K562 (cell line): Measurements from ENCODE around the gene RACGAP1. TPM values are rescaled to one million over a fixed set of nuclear protein-coding genes. Genes with fewer than 3 reads are reported as not detected.

Source experiments
- ATAC-seq: fragments of 200-7000 bp; cut with Tn5 transposase; 3 replicates; pipeline ENCODE4 v1.9.1; 2020; ENCODE audit warnings: moderate library complexity
- BruUV-seq: library from RNA; stranded (reverse); fragments of 400-500 nt; replicated peaks from 2 replicates; lab custom pipeline; 2021; lab: Mats Ljungman, UMichigan
- CTCF ChIA-PET: fragments of 300-600 bp; formaldehyde crosslinking; extraction: SDS; loops from one replicate; lab custom pipeline; 2021; ENCODE audit warnings: low intra/inter-chr PET ratio; lab: Yijun Ruan, JAX
- POLR2A ChIA-PET: fragments of 300-600, 350-650 bp; sonication (Branson Sonifier 250); formaldehyde crosslinking; extraction: SDS; loops from one replicate; lab custom pipeline; 2021; ENCODE audit warnings: antibody characterized with exemption, inconsistent platforms; lab: Yijun Ruan, JAX
- DNase-seq, 4 experiments: peaks; one replicate each; pipeline versions ENCODE4 v3.0.0 to v3.0.0-alpha.2; 2011 to 2018; ENCODE audit warnings: low spot score in 3 of 4, mixed read lengths in 3 of 4; ENCODE audit errors: extremely low read depth in 1 of 4
- FAIRE-seq: peaks from 2 replicates; lab custom pipeline; 2011; peaks lifted over from hg19 to GRCh38; lab: Jason Lieb, UNC
- H2AFZ ChIP-seq: 2 replicates; pipeline ENCODE4 v1.6.0; 2011; ENCODE audit warnings: low read depth, low read length, control low read depth, inconsistent platforms
- H3K27ac ChIP-seq: fragments of 200-600 bp; 3 replicates; pipeline ENCODE4 v1.8.0; 2011; ENCODE audit warnings: low read depth, mild to moderate bottlenecking, control low read depth, inconsistent platforms, low read length, moderate library complexity, mixed read lengths; ENCODE audit errors: extremely low read depth
- H3K27me3 ChIP-seq, 2 experiments: fragments of 300-600 bp in 1 of 2; 2 replicates in 1 of 2; 3 replicates in 1 of 2; pipeline versions ENCODE4 v1.6.0 to v1.8.0; 2011; ENCODE audit warnings: inconsistent platforms in 2 of 2, low read length in 2 of 2, mild to moderate bottlenecking in 1 of 2, mixed read lengths in 1 of 2, moderate library complexity in 1 of 2; ENCODE audit not compliant: control insufficient read depth in 2 of 2, insufficient read depth in 2 of 2
- H3K36me3 ChIP-seq: fragments of 300-600 bp; 3 replicates; pipeline ENCODE4 v1.8.0; 2011; ENCODE audit warnings: mild to moderate bottlenecking, low read length, inconsistent platforms; ENCODE audit not compliant: control insufficient read depth, insufficient read depth
- H3K4me1 ChIP-seq, 2 experiments: fragments of 200-600 bp in 1 of 2; replicated peaks in 1 of 2; 2 replicates in 1 of 2; 3 replicates in 1 of 2; pipeline versions ENCODE4 v1.5.1 to v1.8.0; 2011; ENCODE audit warnings: inconsistent platforms in 2 of 2, low read length in 2 of 2, mild to moderate bottlenecking in 1 of 2, mixed read lengths in 1 of 2, moderate library complexity in 1 of 2; ENCODE audit not compliant: control insufficient read depth in 2 of 2, insufficient read depth in 2 of 2
- H3K4me2 ChIP-seq: 2 replicates; pipeline ENCODE4 v1.6.1; 2011; ENCODE audit warnings: low read length, control low read depth, inconsistent platforms, mixed read lengths; ENCODE audit not compliant: insufficient read depth
- H3K4me3 ChIP-seq: fragments of 200-600 bp; sonication (generic), shearing (Covaris generic); 2 replicates; pipeline ENCODE4 v1.5.1; 2016; ENCODE audit warnings: control low read depth, inconsistent platforms
- H3K79me2 ChIP-seq: fragments of 200-600 bp; 3 replicates; pipeline ENCODE4 v1.8.0; 2011; ENCODE audit warnings: low read length, inconsistent platforms; ENCODE audit not compliant: control insufficient read depth, insufficient read depth
- H3K9ac ChIP-seq, 2 experiments: 2 replicates each; pipeline versions ENCODE4 v1.6.0 to v1.6.1; 2011; ENCODE audit warnings: low read depth in 2 of 2, low read length in 2 of 2, control low read depth in 1 of 2, inconsistent platforms in 1 of 2, mild to moderate bottlenecking in 1 of 2, mixed read lengths in 1 of 2; ENCODE audit not compliant: insufficient read depth in 1 of 2
- H3K9me1 ChIP-seq: one replicate; pipeline ENCODE4 v1.6.0; 2011; ENCODE audit warnings: inconsistent platforms, mild to moderate bottlenecking, low read length, moderate library complexity; ENCODE audit not compliant: control insufficient read depth, insufficient read depth
- H3K9me3 ChIP-seq: replicated peaks from 2 replicates; pipeline ENCODE4 v1.5.1; 2011; ENCODE audit warnings: low read depth, low read length, inconsistent platforms; ENCODE audit not compliant: control insufficient read depth, insufficient read depth
- H4K20me1 ChIP-seq: replicated peaks from 2 replicates; pipeline ENCODE4 v1.6.1; 2011; ENCODE audit warnings: low read length, inconsistent platforms, mixed read lengths; ENCODE audit not compliant: control insufficient read depth, insufficient read depth
- CHD4 ChIP-seq: fragments of 200-600 bp; sonication (generic); IDR thresholded peaks from 3 replicates; pipeline ENCODE4 v1.6.1; 2012; ENCODE audit warnings: low read depth, mild to moderate bottlenecking, mixed read lengths, low read length, inconsistent platforms; ENCODE audit not compliant: insufficient read depth, insufficient replicate concordance, poor library complexity, severe bottlenecking
- E2F1 ChIP-seq: sonication (generic); formaldehyde crosslinking; IDR thresholded peaks from 2 replicates; pipeline ENCODE4 v1.8.1; 2023; ENCODE audit warnings: mild to moderate bottlenecking, missing genetic modification reagents, moderate library complexity
- ETV1 ChIP-seq: fragments of 450-650 bp; conservative IDR thresholded peaks from 2 replicates; pipeline ENCODE4 v1.6.1; 2016; ENCODE audit warnings: missing genetic modification characterization, control low read depth, low read depth, missing compliant biosample characterization
- NR2F6 ChIP-seq: fragments of 450-650 bp; formaldehyde crosslinking; IDR thresholded peaks from 2 replicates; pipeline ENCODE4 v1.4.0; 2020; ENCODE audit warnings: mild to moderate bottlenecking
- SPI1 ChIP-seq: IDR thresholded peaks from 2 replicates; pipeline ENCODE4 v1.6.1; 2011; ENCODE audit warnings: low read depth, low read length, control low read depth, borderline replicate concordance
- TEAD1 ChIP-seq, 2 experiments: fragments of 450-650 bp in 1 of 2; sonication (generic) in 1 of 2; formaldehyde crosslinking; IDR thresholded peaks; 2 replicates each; pipeline versions ENCODE4 v1.4.0 to v1.8.0; 2020 to 2022; ENCODE audit warnings: mild to moderate bottlenecking in 2 of 2, missing genetic modification reagents in 1 of 2
- ZNF184 ChIP-seq: sonication (generic); formaldehyde crosslinking; IDR thresholded peaks from 2 replicates; pipeline ENCODE4 v1.5.0; 2020; ENCODE audit warnings: missing genetic modification reagents
- ZNF77 ChIP-seq: fragments of 250-450 bp; sonication (Bioruptor Pico); IDR thresholded peaks from 2 replicates; pipeline ENCODE4 v1.5.0; 2020
- WGBS: fragments of 100-300 bp; shearing (Covaris generic); methylation state at CpG from one replicate; pipeline ENCODE4 v1.1.6; 2016; ENCODE audit warnings: low coverage, mixed read lengths; ENCODE audit not compliant: insufficient coverage; ENCODE audit errors: missing lambda C conversion rate; 5-methylcytosine and 5-hydroxymethylcytosine counted together
- in situ Hi-C: fragments of 300-500 bp; cut with MboI; formaldehyde crosslinking; loops from 4 replicates; pipeline ENCODE4 v1.15.0; 2018; ENCODE audit warnings: inconsistent platforms, mixed read lengths
- intact Hi-C: fragments of 100-400 bp; cut with micrococcal nuclease; formaldehyde crosslinking; loops from 2 replicates; pipeline ENCODE4 v1.14.2; 2022
- polyA plus RNA-seq, 8 experiments: library from polyadenylated mRNA; depleted of rRNA in 4 of 8; stranded (reverse) in 5 of 8; unstranded in 3 of 8; fragments of >200 nt; fragmentation: Nextera tagmentation in 2 of 8; fragmentation: Illumina TruSeq in 1 of 8; extraction: Ambion mirVana in 2 of 8; extraction: Trizol in 1 of 8; gene quantifications; 2 replicates each; pipeline versions ENCODE4 v1.2.1 to v1.2.3, GENCODE V29; 2011 to 2014; ENCODE audit warnings: inconsistent platforms in 1 of 8, missing spikeins in 1 of 8
- total RNA-seq, 7 experiments: library from RNA; depleted of rRNA in 6 of 7; stranded (reverse); fragments of >200 nt in 6 of 7; fragmentation: Illumina TruSeq in 2 of 7; extraction: Trizol in 2 of 7; gene quantifications; 2 replicates each; pipeline versions ENCODE4 v1.2.1 to v1.2.3, GENCODE V29; 2011 to 2021; ENCODE audit warnings: low replicate concordance in 1 of 7
- TF ChIP-seq, protein P1 (sequence below), 2 experiments: fragments of 450-650 bp; IDR thresholded peaks; 2 replicates each; pipeline ENCODE4 v1.6.1; 2016; ENCODE audit warnings: mild to moderate bottlenecking in 2 of 2, borderline replicate concordance in 1 of 2, low read depth in 1 of 2, moderate library complexity in 1 of 2
- TF ChIP-seq, protein P2 (sequence below), 2 experiments: fragments of 250-450 bp in 1 of 2; fragments of 450-650 bp in 1 of 2; sonication (Bioruptor Pico) in 1 of 2; IDR thresholded peaks; 2 replicates each; pipeline versions ENCODE4 v1.6.1 to v1.8.0; 2016 to 2021; ENCODE audit warnings: mild to moderate bottlenecking in 2 of 2, moderate library complexity in 2 of 2, missing compliant biosample characterization in 1 of 2, missing genetic modification characterization in 1 of 2

Gene RACGAP1
- total and polyA plus RNA-seq, 9 of the 15 experiments (the other 6 are each of a cell fraction or from before 2014, with no cell fraction given): 56.4 to 92.9 (median 71.8) TPM

GRCh38 chr12:49961993-49962764 lies 63.1 kb downstream of the RACGAP1 start:
- CTCF ChIA-PET: no interaction called here
- ATAC-seq: no peak
- 63% methylated on average over 35 of the region's 37 CpGs for WGBS
- Histone ChIP-seq H4K20me1 (no peaks in the 10 kb centered on the region), H3K9me1 (no peaks in the 10 kb centered on the region), H3K27ac (no peak overlapping the region), H3K4me2 (no peak overlapping the region), H3K4me3 (no peak overlapping the region), H3K4me1 (peaks cover 10 to 20% of the 10 kb centered on the region in 2 experiments; a peak in 4 of 5 replicates)
- intact Hi-C loops: no loop called here
- in situ Hi-C loops: loop anchor here (5.0 kb wide), 1 partner anchor 95 kb away; no protein-coding TSS in a partner anchor
- no peak for DNase-seq
- FAIRE-seq: no peak
- TF ChIP-seq, protein P1, sequence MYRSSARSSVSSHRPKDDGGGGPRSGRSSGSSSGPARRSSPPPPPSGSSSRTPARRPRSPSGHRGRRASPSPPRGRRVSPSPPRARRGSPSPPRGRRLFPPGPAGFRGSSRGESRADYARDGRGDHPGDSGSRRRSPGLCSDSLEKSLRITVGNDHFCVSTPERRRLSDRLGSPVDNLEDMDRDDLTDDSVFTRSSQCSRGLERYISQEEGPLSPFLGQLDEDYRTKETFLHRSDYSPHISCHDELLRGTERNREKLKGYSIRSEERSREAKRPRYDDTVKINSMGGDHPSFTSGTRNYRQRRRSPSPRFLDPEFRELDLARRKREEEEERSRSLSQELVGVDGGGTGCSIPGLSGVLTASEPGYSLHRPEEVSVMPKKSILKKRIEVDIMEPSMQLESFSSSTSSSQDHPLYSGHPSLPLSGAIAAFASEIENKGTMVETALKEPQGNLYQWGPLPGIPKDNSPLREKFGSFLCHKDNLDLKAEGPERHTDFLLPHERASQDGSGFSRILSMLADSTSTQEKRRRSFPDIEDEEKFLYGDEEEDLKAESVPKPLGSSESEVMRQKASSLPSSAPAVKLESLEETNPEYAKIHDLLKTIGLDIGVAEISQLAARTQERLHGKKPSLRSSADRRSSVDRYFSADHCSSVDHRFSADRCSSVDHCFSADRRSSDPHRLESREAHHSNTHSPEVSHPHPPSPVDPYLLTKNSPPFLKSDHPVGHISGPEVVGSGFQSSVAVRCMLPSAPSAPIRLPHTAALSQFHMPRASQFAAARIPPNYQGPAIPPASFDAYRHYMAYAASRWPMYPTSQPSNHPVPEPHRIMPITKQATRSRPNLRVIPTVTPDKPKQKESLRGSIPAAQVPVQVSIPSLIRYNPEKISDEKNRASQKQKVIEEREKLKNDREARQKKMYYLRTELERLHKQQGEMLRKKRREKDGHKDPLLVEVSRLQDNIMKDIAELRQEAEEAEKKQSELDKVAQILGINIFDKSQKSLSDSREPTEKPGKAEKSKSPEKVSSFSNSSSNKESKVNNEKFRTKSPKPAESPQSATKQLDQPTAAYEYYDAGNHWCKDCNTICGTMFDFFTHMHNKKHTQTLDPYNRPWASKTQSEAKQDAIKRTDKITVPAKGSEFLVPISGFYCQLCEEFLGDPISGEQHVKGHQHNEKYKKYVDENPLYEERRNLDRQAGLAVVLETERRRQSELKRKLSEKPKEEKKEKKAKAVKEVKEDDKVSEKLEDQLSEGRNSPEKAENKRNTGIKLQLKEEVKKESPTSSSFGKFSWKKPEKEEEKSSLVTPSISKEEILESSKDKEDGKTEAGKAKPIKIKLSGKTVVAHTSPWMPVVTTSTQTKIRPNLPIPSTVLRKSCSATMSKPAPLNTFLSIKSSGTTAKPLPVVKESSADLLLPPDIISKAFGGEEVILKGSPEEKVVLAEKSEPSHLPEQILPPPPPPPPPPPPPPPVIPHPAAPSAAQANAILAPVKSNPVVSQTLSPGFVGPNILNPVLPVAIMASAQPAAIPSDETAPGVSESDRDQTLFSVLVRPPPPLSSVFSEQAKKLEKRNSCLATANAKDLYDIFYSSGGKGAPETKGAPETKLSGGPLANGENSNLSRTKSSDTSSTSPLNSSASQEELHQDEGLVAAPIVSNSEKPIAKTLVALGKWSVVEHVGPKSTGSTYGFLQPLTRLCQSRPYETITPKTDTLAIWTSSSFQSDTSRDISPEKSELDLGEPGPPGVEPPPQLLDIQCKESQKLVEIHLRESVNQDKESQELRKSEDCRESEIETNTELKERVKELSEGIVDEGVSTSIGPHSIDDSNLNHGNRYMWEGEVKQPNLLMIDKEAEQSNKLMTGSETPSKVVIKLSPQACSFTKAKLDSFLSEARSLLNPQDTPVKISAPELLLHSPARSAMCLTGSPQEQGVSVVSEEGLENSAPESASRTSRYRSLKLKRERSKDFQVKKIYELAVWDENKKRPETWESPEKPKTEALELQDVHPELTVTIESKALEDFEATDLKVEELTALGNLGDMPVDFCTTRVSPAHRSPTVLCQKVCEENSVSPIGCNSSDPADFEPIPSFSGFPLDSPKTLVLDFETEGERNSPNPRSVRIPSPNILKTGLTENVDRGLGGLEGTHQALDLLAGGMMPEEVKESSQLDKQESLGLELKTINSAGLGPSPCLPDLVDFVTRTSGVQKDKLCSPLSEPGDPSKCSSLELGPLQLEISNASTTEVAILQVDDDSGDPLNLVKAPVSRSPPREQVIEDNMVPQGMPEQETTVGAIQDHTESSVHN (IDR thresholded peaks at IDR 0.05; ENCODE audit: borderline replicate concordance in 1 of 2, low read depth in 1 of 2): no peak
- TF ChIP-seq CHD4 (no peak), ZNF184 (no peak), ETV1 (tag) (no peak), ZNF77 (CRISPR knock-in tag) (no peak), NR2F6 (no peak), SPI1 (no peak), TEAD1 (CRISPR knock-in tag; IDR thresholded peaks at IDR 0.05) (no peak), E2F1 (CRISPR knock-in tag) (no peak)
- TF ChIP-seq, protein P2, sequence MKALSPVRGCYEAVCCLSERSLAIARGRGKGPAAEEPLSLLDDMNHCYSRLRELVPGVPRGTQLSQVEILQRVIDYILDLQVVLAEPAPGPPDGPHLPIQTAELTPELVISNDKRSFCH (CRISPR knock-in tag; IDR thresholded peaks at IDR 0.05): no peak
- TF ChIP-seq, protein P2 (tag; IDR thresholded peaks at IDR 0.05): no peak
- TF ChIP-seq, all 486 proteins: peak for 0
- H3K27me3 ChIP-seq: peaks cover 0 to 37% of the 10 kb centered on the region in 2 experiments; a peak in 4 of 5 replicates
- H2AFZ ChIP-seq: no peak overlapping the region
- POLR2A ChIA-PET: no interaction called here
- no peaks in the 10 kb centered on the region for H3K79me2 ChIP-seq
- H3K36me3 ChIP-seq: no peaks in the 10 kb centered on the region
- H3K9me3 ChIP-seq: no peaks in the 10 kb centered on the region
- no peak overlapping the region for H3K9ac ChIP-seq
- BruUV-seq: no TSS peak
